COLO829 (cell line): ENCODE results near the gene ZNF8.
"Not testable (repeated sequence)": the region's sequence is repeated elsewhere in the genome, so short reads cannot be mapped to it uniquely, and the experiment has no call there.

ENCODE experiments used
- DNase-seq: peaks from one replicate; pipeline ENCODE4 v3.0.0; 2012; ENCODE audit warnings: low spot score

ZNF8 gene

GRCh38 chr19:58296104-58296503 is 17.3 kb downstream of the ZNF8 start:
- no peak for DNase-seq

GRCh38 chr19:58300620-58301019 is 21.9 kb downstream of the ZNF8 start:
- no peak for DNase-seq

GRCh38 chr19:58304255-58304654 is 25.5 kb downstream of the ZNF8 start:
- no peak for DNase-seq

GRCh38 chr19:58304748-58305064 is 26.0 kb downstream of the ZNF8 start:
- no peak for DNase-seq

DNA sequence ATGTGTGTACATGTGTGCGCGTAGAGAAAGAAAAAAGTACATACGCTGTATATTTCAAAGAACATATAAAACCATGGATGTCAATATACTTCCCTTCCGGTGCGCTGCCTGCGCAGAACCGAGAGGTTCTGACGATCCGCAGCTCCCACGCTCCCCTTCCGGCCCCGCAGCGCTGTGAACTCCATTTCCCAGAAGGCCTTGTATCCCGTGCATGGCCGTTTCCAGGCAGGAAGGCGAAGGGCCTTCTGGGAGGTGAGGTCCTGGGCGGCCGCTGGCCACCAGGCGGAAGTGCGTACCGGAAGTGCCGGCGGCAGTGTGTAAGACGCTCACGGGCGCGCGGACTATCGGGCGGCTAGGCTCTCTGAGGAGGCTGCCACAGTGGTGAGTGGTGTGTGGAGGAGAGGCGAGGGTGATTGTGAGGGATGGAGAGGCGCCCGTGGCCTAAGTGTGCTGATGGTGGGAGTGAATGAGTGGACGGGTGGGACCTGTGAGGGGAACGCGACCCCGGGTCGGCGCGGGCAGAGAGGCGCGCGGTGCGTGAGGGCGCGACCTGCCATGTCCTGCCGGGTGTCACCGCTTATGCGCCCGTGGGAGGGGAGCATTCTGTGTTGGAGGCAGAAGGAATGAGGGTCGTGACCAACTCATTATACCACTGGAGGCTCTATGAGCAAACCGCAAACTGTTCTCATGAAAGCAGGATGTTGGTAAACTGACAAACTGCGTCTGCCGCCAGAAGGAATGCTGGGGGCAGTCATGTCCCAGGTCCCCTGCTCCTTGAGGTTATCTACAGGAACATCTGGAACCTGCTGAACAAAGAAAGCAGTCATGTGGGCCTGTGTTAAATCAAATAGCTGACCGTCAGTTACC is 26.5 kb downstream of the ZNF8 start, which contains the start of gene ERVK3-1:
ERVK3-1 (plus strand) TSS at position 313 of the 867 bp plus-strand sequence. CDS start 6,792 bp downstream, outside the sequence.
- peak; percentile 98 for DNase-seq

DNA sequence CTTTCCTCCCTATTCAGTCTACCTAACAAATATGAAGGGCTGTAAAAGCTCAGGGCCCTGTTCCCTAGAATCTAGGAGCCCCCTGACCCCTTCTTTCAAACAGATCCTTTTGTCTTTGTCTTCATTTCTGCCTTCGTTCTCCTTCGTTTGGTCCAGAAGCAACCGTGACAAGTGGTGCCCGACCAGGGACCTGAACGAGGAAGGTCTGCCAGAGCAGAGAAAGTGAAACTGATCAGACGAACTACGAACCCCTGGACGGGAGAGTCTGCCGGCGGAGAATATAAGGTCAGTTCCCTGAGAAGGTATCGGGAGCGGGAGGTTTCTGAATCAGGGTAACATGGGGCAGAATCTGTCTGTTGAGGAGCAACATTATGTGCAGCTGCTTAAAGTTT is 27.2 kb downstream of the ZNF8 start:
- no peak for DNase-seq

DNA sequence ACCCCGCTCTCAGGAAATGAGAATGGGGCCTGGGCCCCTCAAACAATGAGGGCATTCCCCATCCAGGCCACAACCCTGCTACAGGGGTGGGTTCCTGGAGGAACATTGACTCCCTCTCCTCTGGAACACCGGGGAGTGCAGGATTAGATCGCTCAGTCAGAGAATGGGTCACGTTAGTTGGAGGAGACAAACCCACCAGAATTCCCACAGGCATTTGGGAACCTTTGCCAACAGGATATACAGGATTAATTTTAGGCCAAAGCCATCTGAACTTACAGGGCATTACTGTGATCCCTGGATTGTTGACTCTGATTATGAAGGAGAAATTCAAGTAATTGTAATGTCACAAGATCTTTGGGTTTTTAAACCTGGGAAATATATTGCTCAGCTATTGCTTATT is 29.0 kb downstream of the ZNF8 start:
- DNase-seq, result no peak

DNA sequence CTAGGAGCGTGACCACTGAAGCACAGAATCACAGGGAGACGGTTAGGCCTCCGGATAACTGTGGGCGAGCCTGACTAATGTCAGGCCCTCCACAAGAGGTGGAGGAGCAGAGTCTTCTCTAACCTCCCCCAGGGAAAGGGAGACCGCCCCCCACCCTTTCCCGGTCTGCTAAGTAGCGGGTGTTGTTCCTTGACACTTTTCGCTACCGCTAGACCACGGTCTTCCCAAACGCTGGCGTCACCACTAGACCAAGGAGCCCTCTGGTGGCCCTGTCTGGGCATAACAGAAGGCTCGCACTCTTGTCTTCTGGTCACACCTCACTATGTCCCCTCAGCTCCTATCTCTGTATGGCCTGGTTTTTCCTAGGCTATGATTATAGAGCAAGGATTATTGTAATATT is 31.9 kb downstream of the ZNF8 start:
- DNase-seq, result not testable (repeated sequence)

DNA sequence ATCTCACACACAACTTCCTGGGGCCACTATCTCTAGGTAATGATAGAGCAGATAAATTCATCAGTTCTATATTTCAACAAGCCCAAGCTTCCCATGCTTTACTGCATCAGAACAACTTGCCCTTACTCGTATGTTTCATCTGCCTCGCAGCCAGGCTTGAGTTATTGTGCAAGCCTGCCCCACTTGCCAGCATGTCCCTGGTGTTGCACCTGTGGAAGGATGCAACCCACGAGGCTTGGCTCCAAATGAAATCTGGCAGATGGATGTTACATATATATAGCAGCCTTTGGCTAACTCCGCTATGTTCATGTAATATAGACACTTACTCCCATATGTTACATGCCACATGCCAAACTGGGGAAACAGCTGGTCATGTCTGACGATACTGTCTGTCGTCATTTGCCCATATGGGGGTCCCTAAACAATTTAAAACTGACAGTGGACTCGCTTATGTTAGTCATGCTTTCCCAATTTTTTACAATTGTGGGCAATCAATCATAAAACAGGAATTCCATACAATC is 32.6 kb downstream of the ZNF8 start:
- DNase-seq, result no peak

GRCh38 chr19:58315580-58315979 is 36.8 kb downstream of the ZNF8 start:
- no peak for DNase-seq

GRCh38 chr19:58317476-58318072 is 38.8 kb downstream of the ZNF8 start:
- no peak for DNase-seq

- DNase-seq, result no peak
Measured at GRCh38 chr19:58318297-58318696, 39.5 kb downstream of the ZNF8 start.

DNA sequence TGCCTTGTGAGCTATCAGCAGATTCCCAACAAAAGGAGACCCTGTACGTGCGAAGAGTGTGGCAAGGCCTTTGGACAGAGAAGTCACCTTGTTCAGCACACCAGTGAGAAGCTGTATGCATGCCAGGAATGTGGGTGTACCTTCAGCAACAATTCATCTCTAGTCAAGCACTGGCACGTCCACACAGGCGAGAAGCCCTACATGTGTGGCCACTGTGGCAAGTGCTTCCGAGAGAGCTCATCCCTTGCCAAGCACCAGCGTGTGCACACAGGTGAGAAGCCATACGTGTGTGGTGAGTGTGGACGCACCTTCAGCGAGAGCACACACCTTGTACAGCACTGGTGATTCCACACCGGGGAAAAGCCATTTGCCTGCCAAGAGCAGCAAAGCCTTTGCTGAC is 40.5 kb downstream of the ZNF8 start:
- no peak for DNase-seq

GRCh38 chr19:58325311-58326022 is 46.7 kb downstream of the ZNF8 start:
- DNase-seq, result no peak

- DNase-seq, result no peak
Measured at GRCh38 chr19:58326501-58326913, 47.8 kb downstream of the ZNF8 start.

- peak; percentile 96 for DNase-seq
Measured at GRCh38 chr19:58326914-58327726, 48.4 kb downstream of the ZNF8 start, which contains the start of gene ZSCAN22. Gene ZSCAN22, plus strand, starts transcription at chr19:58326994. Its CDS starts 7,809 bp downstream, at chr19:58334803.

DNA sequence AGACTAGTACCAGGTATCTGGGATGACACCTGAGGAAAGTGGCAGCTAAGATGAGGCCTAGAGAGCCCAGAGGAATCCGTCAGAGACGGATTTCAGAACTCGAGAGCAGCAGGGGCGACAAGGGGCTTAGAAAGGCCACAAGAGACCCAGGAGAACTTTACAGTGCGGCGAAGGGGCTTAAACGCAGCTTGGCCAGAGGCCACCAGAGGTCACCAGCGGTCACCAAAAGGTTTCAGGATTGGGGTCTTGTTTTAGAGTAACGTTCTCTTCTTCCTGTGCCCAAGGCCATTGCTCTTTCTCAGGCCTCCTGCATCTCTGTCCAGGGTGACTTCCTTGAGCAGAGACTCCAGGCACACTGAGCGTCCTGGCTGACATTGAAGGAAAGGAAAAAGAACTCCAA is 50.2 kb downstream of the ZNF8 start:
- DNase-seq, result no peak

DNA sequence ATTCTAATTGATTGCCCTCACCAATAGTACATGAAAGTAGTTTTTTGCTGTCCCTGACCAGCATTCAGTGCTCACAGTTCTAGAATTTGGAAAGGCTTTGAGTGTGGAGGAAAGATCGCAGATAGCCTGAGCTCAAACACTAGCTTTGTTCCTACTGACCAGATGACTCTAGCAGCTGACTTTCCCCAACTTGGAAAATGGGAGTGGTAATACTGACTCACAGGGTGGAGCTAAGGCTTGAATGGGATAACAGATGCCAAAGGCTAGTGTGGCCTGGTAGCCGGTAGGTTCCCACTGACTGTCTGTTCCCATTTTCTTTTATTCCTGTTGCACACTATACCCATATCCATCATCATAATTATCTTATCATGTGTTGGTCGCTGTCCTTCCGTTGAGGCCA is 51.7 kb downstream of the ZNF8 start:
- DNase-seq, result peak; percentile 98

GRCh38 chr19:58332697-58333096 is 53.9 kb downstream of the ZNF8 start:
- DNase-seq, result no peak

- DNase-seq, result no peak
Measured at GRCh38 chr19:58334691-58335249, 56.0 kb downstream of the ZNF8 start.

DNA sequence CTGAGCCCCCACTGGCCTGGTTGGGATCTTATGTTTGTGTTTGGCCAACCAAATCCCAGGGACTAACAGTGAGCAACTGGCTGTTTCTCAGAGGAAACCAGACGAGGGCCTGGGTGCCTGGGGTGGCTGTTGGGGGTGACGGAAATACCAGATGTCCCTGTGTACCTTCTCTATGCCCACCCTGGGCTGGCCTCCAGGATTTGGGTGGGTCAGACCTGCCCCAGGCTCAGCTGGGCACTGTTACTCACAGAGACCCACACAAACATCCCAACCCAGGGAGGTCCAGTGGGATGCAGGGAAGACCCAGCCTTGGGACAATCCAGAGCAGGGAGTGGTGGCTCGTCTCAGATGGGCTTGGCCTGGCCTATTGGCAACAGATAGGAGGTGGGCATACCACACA is 56.9 kb downstream of the ZNF8 start:
- no peak for DNase-seq
